GM21390 (cell line): ENCODE measurements around the gene ANKRD1.
"Not testable (repeated sequence)": the region's sequence is repeated elsewhere in the genome, so short reads cannot be mapped to it uniquely, and the experiment has no call there.

Experiments used
- ATAC-seq: cut with Tn5 transposase; IDR thresholded peaks from one replicate; pipeline ENCODE4 v1.9.1; 2021; ENCODE audit not compliant: unreplicated experiment

The ANKRD1 gene

GRCh38 chr10:90912854-90913479 is 7.9 kb downstream of the ANKRD1 start:
- ATAC-seq: no peak

DNA sequence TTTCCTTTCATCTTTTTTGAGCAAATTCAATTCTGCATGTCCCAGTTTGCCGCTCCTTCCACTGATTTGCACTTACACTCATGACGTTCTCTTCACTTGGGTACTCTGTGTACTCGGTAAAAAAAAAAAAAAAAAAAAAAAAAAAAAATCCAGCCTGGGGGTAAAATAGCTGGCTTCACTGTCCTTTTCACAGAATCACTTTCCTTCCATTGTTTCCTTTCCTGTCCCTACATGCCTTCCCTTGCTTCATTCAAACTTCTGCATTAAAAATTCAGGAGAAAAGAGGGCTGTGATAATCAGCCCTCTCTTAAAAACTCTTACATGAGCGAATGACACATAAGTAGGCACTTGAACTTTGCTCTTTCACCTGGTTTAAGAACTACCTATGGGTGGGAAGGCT is 8.7 kb downstream of the ANKRD1 start:
- no peak for ATAC-seq

DNA sequence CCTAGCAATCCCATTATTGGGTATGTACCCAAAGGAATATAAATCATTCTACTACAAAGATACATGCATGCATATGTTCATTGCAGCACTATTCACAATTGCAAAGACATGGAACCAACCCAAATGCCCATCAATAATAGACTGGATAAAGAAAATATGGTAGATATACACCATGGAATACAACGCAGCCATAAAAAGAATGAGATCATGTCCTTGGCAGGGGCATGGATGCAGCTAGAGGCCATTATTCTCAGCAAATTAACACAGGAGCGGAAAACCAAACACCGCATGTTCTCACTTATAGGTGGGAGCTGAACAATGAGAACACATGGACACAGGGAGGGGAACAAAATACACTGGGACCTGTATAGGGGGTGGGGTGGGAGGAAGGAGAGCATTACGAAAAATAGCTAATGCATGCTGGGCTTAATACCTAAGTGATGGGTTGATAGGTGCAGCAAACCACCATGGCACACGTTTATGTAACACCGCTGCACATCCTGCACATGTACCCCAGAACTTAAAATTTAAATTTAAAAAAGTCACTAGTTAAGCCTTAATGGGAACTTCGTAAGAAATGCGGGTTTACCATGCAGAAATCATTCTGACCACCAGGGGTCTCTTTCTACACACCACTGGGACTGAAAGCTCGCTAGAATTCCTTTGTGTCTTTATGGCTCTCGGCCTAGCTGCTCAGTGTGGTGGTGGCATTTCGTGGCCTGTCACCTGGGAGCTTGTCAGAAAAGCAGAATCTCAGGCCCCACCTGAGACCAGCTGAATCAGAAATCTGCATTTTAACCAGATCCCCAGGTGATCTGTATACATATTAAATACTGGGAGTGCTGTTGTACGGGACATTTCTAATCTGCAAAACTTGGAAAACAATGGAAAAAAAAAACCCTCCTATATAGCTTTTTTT is 9.5 kb downstream of the ANKRD1 start:
- ATAC-seq: peak; percentile 86

GRCh38 chr10:90906596-90906995 is 14.3 kb downstream of the ANKRD1 start:
- ATAC-seq: no peak

GRCh38 chr10:90905925-90906324 is 15.0 kb downstream of the ANKRD1 start:
- ATAC-seq: no peak

- not testable (repeated sequence) for ATAC-seq
Measured at GRCh38 chr10:90896916-90897315, 24.0 kb downstream of the ANKRD1 start.

DNA sequence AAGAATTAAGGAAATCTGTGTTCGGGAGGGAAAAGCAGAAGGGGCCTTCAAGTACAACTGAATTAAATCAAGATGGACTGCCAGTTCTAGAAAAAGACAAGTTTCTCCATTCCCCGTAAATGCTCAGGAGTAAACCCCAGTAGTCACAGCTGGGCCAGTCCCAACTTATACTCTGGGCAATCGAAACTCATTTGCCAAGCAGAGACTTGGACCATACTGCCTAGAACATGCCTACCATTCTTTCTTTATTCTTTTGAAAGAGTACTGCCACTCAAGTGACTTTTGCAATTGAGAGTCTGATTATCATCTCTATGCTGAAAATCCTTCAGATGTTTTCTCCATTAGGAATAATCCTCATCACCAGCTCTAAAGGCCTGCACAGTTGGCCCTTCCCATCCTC is 27.7 kb downstream of the ANKRD1 start:
- no peak for ATAC-seq

- no peak for ATAC-seq
Measured at GRCh38 chr10:90890347-90890746, 30.5 kb downstream of the ANKRD1 start.

DNA sequence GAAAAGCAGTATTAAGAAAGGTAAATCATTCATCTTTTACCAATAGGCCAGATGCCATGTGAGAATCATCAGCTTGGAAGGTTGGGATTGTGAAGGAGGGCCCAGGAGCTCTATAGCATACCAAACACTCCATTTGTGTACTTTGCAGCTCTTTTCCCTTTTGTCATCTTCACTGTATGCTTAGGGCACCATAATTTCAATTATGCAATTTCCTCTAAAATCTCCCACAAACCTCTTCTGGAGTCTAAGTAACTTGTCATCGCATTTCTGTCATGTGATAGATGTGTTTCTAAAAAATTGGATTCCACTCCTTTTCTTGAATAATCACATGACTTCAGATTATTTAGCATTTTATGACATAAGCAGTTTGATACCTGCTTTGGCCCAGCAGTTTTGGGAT is 31.3 kb downstream of the ANKRD1 start:
- no peak for ATAC-seq

DNA sequence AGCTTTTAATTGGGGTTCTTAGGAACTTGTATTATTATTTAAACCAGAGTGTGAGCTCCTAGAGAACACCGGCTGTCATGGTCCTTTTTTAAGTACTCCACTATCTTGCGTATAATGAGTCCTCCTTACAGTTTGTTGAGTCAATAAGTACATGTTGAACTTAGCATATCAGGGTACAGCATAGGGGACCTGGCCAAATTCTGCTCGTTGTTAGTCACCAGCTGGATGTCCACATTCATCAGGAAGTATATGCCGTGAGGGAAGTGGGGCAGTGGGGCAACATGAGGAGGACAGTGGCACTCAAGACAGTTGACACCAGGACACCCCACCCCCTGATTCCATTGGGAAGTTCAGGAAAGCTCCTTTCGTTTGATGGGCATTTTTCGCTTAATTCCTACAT is 32.5 kb downstream of the ANKRD1 start:
- ATAC-seq: no peak

GRCh38 chr10:90887555-90887954 is 33.3 kb downstream of the ANKRD1 start:
- no peak for ATAC-seq

GRCh38 chr10:90885176-90885575 is 35.7 kb downstream of the ANKRD1 start:
- ATAC-seq: no peak

DNA sequence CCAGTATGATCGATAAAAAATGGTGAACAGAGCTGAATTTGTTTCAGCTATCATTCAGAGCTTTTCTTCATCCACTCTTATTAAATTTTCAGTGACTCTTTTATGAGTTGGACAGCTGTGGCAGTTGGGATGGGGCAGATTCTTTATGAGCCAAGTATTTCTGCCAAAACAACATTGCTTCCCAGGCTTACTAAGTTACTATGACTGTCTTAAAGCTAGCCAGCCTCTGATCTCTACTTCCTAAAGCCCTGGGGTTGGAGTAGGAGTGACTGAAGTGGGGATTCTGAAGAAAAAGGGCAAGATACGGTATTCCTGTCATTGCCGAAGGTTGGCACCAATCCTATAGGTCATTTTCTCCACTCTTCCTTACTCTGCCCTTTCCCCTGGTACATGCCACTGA is 36.5 kb downstream of the ANKRD1 start:
- ATAC-seq: no peak

GRCh38 chr10:90880059-90880719 is 40.7 kb downstream of the ANKRD1 start:
- not testable (repeated sequence) for ATAC-seq

DNA sequence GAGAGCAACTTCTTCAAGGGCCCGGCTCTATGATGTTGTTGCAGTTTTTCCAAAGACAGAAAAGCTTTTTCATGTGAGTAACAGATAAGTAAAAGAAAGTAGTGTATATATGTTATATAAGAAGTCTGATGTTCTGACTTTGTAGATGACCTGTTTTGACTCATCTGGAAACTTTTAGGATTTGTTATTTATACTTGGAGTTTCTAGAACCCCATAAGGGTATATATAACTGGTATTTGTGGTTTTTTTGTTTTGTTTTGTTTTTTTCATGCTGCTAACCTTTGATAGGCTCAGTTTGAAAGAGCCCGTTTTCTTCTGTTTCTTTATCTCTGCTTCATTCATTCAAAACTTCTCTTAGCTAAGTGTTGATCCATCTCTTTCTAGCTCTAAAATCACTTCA is 41.8 kb downstream of the ANKRD1 start:
- no peak for ATAC-seq

GRCh38 chr10:90872648-90873020 is 48.3 kb downstream of the ANKRD1 start:
- no peak for ATAC-seq

GRCh38 chr10:90871766-90872647 is 48.9 kb downstream of the ANKRD1 start, which contains the start of gene RPP30:
Gene RPP30, plus strand, starts transcription at chr10:90871974. Its CDS starts 13 bp downstream, at chr10:90871987.
- ATAC-seq: peak; percentile 99

DNA sequence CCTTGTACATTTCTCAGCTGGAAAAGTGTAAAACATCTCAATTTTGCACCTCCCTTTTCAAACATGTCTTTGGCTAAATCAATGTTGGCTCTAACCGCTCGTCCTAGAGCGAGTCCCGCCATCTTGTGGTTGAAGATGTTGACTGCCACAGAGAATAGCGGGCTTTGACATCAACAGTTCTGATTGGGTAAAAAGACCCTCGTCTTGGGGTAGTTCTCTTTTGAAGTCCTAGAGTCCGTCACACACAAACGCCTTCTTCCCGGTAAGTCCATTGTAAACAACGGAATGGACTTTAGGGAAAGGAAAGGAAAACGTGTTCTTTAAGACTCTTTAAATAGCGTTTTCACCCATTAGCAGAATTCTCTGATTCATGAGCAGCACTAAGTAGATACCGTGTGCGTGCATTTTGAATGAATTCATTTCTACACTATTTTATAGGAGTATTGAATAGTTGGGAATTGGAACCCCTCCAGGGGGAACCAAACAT is 49.6 kb downstream of the ANKRD1 start:
- peak; percentile 52 for ATAC-seq

DNA sequence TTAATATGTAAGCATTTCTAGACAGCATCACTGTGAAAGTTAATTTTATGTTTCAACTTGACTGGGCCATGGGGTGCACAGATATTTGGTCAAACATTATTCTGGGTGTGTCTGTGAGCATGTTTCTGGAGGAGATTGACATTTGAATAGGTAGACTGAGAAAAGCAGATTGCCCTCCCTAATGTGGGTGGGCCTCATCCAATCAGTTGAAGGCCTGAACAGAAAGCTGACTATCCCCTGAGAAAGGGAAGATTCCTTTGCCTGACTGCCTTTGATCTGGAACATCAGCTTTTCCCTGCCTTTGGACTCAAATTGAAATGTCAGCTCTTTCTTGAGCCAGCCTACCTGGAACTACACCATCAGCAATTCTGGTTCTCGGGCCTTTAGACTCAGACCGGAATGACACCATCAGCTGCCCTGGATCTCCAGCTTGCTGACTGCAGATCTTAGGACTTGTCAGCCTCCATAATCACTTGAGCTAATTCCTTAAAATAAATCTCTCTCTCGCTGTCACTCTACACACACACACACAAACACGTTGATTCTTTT is 54.8 kb downstream of the ANKRD1 start:
- no peak for ATAC-seq

- ATAC-seq: no peak
Measured at GRCh38 chr10:90865401-90865800, 55.5 kb downstream of the ANKRD1 start.
